ENCODE results near the gene PGAP1.

The PGAP1 gene

DNA sequence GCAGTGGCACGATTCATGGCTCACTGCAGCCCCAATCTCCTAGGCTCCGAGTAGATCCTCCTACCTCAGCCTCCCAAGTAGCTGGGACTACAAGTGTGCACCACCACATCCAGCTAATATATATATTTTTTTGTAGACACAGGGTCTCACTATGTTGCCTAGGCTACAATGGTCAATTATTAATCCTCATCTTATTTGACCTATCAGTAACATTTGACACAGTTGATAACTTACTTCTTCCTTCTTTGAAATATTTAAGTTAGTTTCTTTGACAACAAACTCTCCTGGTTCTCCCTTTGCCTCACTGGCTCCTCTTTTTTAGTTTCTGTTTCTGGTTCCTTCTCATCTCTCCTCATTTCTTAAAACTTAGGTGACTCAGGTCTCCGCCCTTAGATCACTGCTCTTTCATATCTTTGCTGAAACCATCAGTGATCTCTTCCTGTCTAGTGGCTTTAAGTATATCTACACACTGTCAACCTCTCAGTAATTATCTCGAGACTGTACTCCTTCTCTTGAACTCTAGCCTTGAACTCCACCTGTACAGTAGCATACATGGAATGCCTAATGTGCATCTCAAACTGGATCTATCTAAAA, 11.5 kb downstream of the PGAP1 start:
- TF ChIP-seq CEBPB (IDR thresholded peaks at IDR 0.05), result no peak
- no peak for TF ChIP-seq REST (IDR thresholded peaks at IDR 0.05; ENCODE audit: low read depth)
- no peak for TF ChIP-seq NFIC (IDR thresholded peaks at IDR 0.05)
- no peak for TF ChIP-seq RAD21 (IDR thresholded peaks at IDR 0.05; ENCODE audit: low read depth)
- no peak for TF ChIP-seq TEAD4 (IDR thresholded peaks at IDR 0.05)
- TF ChIP-seq TCF12 (IDR thresholded peaks at IDR 0.05; ENCODE audit: low read depth), result no peak
- no peak for TF ChIP-seq MAX (IDR thresholded peaks at IDR 0.05)
- no peak for TF ChIP-seq EGR1 (IDR thresholded peaks at IDR 0.05)
- no peak for TF ChIP-seq YY1 (IDR thresholded peaks at IDR 0.05; ENCODE audit: low read depth)
- TF ChIP-seq, protein P1, sequence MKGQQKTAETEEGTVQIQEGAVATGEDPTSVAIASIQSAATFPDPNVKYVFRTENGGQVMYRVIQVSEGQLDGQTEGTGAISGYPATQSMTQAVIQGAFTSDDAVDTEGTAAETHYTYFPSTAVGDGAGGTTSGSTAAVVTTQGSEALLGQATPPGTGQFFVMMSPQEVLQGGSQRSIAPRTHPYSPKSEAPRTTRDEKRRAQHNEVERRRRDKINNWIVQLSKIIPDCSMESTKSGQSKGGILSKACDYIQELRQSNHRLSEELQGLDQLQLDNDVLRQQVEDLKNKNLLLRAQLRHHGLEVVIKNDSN (IDR thresholded peaks at IDR 0.05), result no peak
- no peak for TF ChIP-seq FOXM1 (IDR thresholded peaks at IDR 0.05; ENCODE audit: borderline replicate concordance, low read depth)
- no peak for TF ChIP-seq ZBTB7A (IDR thresholded peaks at IDR 0.05; ENCODE audit: low read depth)
- no peak for TF ChIP-seq TAF1 (IDR thresholded peaks at IDR 0.05; ENCODE audit: low read depth)
- TF ChIP-seq EP300 (IDR thresholded peaks at IDR 0.05; ENCODE audit: borderline replicate concordance), result no peak
- TF ChIP-seq CREB1 (IDR thresholded peaks at IDR 0.05; ENCODE audit: low read depth), result no peak

GRCh38 chr2:196913691-196914090, 12.8 kb downstream of the PGAP1 start:
- no peak for TF ChIP-seq CEBPB (IDR thresholded peaks at IDR 0.05)
- TF ChIP-seq EP300 (IDR thresholded peaks at IDR 0.05; ENCODE audit: borderline replicate concordance), result no peak
- TF ChIP-seq, protein P1 (IDR thresholded peaks at IDR 0.05), result no peak
- TF ChIP-seq TAF1 (IDR thresholded peaks at IDR 0.05; ENCODE audit: low read depth), result no peak
- TF ChIP-seq TEAD4 (IDR thresholded peaks at IDR 0.05), result no peak
- no peak for TF ChIP-seq MAX (IDR thresholded peaks at IDR 0.05)
- TF ChIP-seq FOXM1 (IDR thresholded peaks at IDR 0.05; ENCODE audit: borderline replicate concordance, low read depth), result no peak
- TF ChIP-seq NFIC (IDR thresholded peaks at IDR 0.05), result no peak
- no peak for TF ChIP-seq YY1 (IDR thresholded peaks at IDR 0.05; ENCODE audit: low read depth)
- TF ChIP-seq ZBTB7A (IDR thresholded peaks at IDR 0.05; ENCODE audit: low read depth), result no peak
- TF ChIP-seq CREB1 (IDR thresholded peaks at IDR 0.05; ENCODE audit: low read depth), result no peak
- no peak for TF ChIP-seq RAD21 (IDR thresholded peaks at IDR 0.05; ENCODE audit: low read depth)
- no peak for TF ChIP-seq EGR1 (IDR thresholded peaks at IDR 0.05)
- TF ChIP-seq REST (IDR thresholded peaks at IDR 0.05; ENCODE audit: low read depth), result no peak

- TF ChIP-seq NFIC (IDR thresholded peaks at IDR 0.05) (no peak), RAD21 (IDR thresholded peaks at IDR 0.05; ENCODE audit: low read depth) (no peak), TEAD4 (IDR thresholded peaks at IDR 0.05) (no peak), FOXM1 (IDR thresholded peaks at IDR 0.05; ENCODE audit: borderline replicate concordance, low read depth) (no peak), YY1 (IDR thresholded peaks at IDR 0.05; ENCODE audit: low read depth) (no peak), MAX (IDR thresholded peaks at IDR 0.05) (no peak)
These were observed 23.7 kb downstream of the PGAP1 start for GRCh38 chr2:196902828-196903227.

GRCh38 chr2:196900843-196901242, 25.7 kb downstream of the PGAP1 start:
- TF ChIP-seq CREB1 (IDR thresholded peaks at IDR 0.05; ENCODE audit: low read depth) (no peak), TEAD4 (IDR thresholded peaks at IDR 0.05) (no peak)

- TF ChIP-seq CEBPB (IDR thresholded peaks at IDR 0.05) (no peak), EP300 (IDR thresholded peaks at IDR 0.05; ENCODE audit: borderline replicate concordance) (no peak), FOXM1 (IDR thresholded peaks at IDR 0.05; ENCODE audit: borderline replicate concordance, low read depth) (no peak), TCF12 (IDR thresholded peaks at IDR 0.05; ENCODE audit: low read depth) (no peak), EGR1 (IDR thresholded peaks at IDR 0.05) (no peak), MAX (IDR thresholded peaks at IDR 0.05) (no peak), ZBTB7A (IDR thresholded peaks at IDR 0.05; ENCODE audit: low read depth) (no peak), NFIC (IDR thresholded peaks at IDR 0.05) (no peak), TAF1 (IDR thresholded peaks at IDR 0.05; ENCODE audit: low read depth) (no peak), TEAD4 (IDR thresholded peaks at IDR 0.05) (no peak), YY1 (IDR thresholded peaks at IDR 0.05; ENCODE audit: low read depth) (no peak), RAD21 (IDR thresholded peaks at IDR 0.05; ENCODE audit: low read depth) (no peak), REST (IDR thresholded peaks at IDR 0.05; ENCODE audit: low read depth) (no peak), CREB1 (IDR thresholded peaks at IDR 0.05; ENCODE audit: low read depth) (no peak)
- TF ChIP-seq, protein P1 (IDR thresholded peaks at IDR 0.05), result no peak
These were observed 26.5 kb downstream of the PGAP1 start for GRCh38 chr2:196899976-196900375.

Measured in Ishikawa (cell line).